A549 (cell line): ENCODE data around the gene ARMC7. TPM values are rescaled to one million over a fixed set of nuclear protein-coding genes. Genes with fewer than 3 reads are reported as not detected.

Experiments
- ATAC-seq, 2 experiments: fragments of 200-7000 bp in 1 of 2; fragments of >200 bp in 1 of 2; cut with Nextera tagmentation in 1 of 2; cut with Tn5 transposase in 1 of 2; 3 replicates each; pipeline versions ENCODE4 v1.8.0 to v1.9.1; 2018 to 2020; ENCODE audit warnings: mild to moderate bottlenecking in 1 of 2, moderate library complexity in 1 of 2
- CTCF ChIA-PET: fragments of 300-600 bp; sonication (Branson Sonifier 250); formaldehyde crosslinking; extraction: SDS; loops from one replicate; lab custom pipeline; 2021; ENCODE audit warnings: antibody characterized with exemption, inconsistent platforms; lab: Yijun Ruan, JAX
- POLR2A ChIA-PET: fragments of 350-600 bp; formaldehyde crosslinking; extraction: SDS; loops from one replicate; lab custom pipeline; 2021; ENCODE audit warnings: antibody characterized with exemption, inconsistent platforms; lab: Yijun Ruan, JAX
- DNase-seq, 2 experiments: peaks; one replicate each; pipeline versions ENCODE4 v3.0.0 to v3.0.0-alpha.2; 2011 to 2016; ENCODE audit warnings: low read depth in 1 of 2, low spot score in 1 of 2
- FAIRE-seq: peaks from 2 replicates; lab custom pipeline; 2011; peaks lifted over from hg19 to GRCh38; lab: Jason Lieb, UNC
- H3K27ac ChIP-seq, 2 experiments: fragments of >200 bp; sonication (Bioruptor Twin); formaldehyde crosslinking; 3 replicates each; pipeline ENCODE4 v1.5.1; 2016 to 2017
- H3K4me1 ChIP-seq: fragments of >200 bp; sonication (Bioruptor Twin); formaldehyde crosslinking; 3 replicates; pipeline ENCODE4 v1.6.1; 2016
- H3K4me2 ChIP-seq: fragments of >200 bp; sonication (Bioruptor Twin); formaldehyde crosslinking; 3 replicates; pipeline ENCODE4 v1.6.1; 2016
- H3K4me3 ChIP-seq: fragments of >200 bp; sonication (Bioruptor Twin); formaldehyde crosslinking; 3 replicates; pipeline ENCODE4 v1.5.1; 2016
- H3K9me3 ChIP-seq: fragments of >200 bp; sonication (Bioruptor Twin); formaldehyde crosslinking; 3 replicates; pipeline ENCODE4 v1.6.1; 2016
- BCL3 ChIP-seq: fragments of >200 bp; sonication (Bioruptor Twin); formaldehyde crosslinking; IDR thresholded peaks from 3 replicates; pipeline ENCODE4 v1.6.1; 2016
- CBX8 ChIP-seq: fragments of 200-600 bp; sonication (generic); IDR thresholded peaks from 2 replicates; pipeline ENCODE4 v1.6.1; 2016
- CHD2 ChIP-seq: fragments of 150-350 bp; IDR thresholded peaks from 2 replicates; pipeline ENCODE4 v1.6.1; 2014; ENCODE audit warnings: low read length; ENCODE audit not compliant: partially characterized antibody
- CHD4 ChIP-seq: fragments of 200-600 bp; sonication (generic); IDR thresholded peaks from 2 replicates; pipeline ENCODE4 v1.6.1; 2016; ENCODE audit warnings: antibody characterized with exemption, mild to moderate bottlenecking, borderline replicate concordance
- EHF ChIP-seq: fragments of 250-450 bp; sonication (Bioruptor Pico); IDR thresholded peaks from 2 replicates; pipeline ENCODE4 v1.5.0; 2020; ENCODE audit warnings: mild to moderate bottlenecking
- EHMT2 ChIP-seq: fragments of 200-600 bp; sonication (generic); IDR thresholded peaks from 2 replicates; pipeline ENCODE4 v1.6.1; 2016; ENCODE audit warnings: antibody characterized with exemption, low read depth, mild to moderate bottlenecking, moderate library complexity
- FOSL2 ChIP-seq, 2 experiments: fragments of 450-650 bp in 1 of 2; fragments of >200 bp in 1 of 2; sonication (Bioruptor Twin) in 1 of 2; formaldehyde crosslinking; IDR thresholded peaks; 2 replicates each; pipeline versions ENCODE4 v1.5.0 to v1.6.1; 2016 to 2020; ENCODE audit warnings: mild to moderate bottlenecking in 1 of 2, moderate library complexity in 1 of 2
- FOXS1 ChIP-seq: fragments of 250-450 bp; sonication (Bioruptor Pico); IDR thresholded peaks from 2 replicates; pipeline ENCODE4 v1.5.0; 2020; ENCODE audit warnings: mild to moderate bottlenecking, moderate library complexity
- HDAC2 ChIP-seq: fragments of 200-600 bp; sonication (generic); IDR thresholded peaks from 2 replicates; pipeline ENCODE4 v1.6.1; 2016
- HEYL ChIP-seq: fragments of 250-450 bp; sonication (Bioruptor Pico); IDR thresholded peaks from 2 replicates; pipeline ENCODE4 v1.8.0; 2021; ENCODE audit warnings: mild to moderate bottlenecking, moderate library complexity
- HOXA7 ChIP-seq: fragments of 250-450 bp; sonication (Bioruptor Pico); IDR thresholded peaks from 2 replicates; pipeline ENCODE4 v1.5.0; 2020; ENCODE audit warnings: mild to moderate bottlenecking, moderate library complexity
- KDM5A ChIP-seq: fragments of 200-600 bp; sonication (generic); IDR thresholded peaks from 2 replicates; pipeline ENCODE4 v1.6.1; 2016; ENCODE audit warnings: antibody characterized with exemption, mild to moderate bottlenecking
- MYC ChIP-seq: IDR thresholded peaks from 2 replicates; pipeline ENCODE4 v1.6.1; 2012; ENCODE audit warnings: mild to moderate bottlenecking, inconsistent platforms, low read length, improper control_type of control experiment, borderline replicate concordance
- POLR2A ChIP-seq: IDR thresholded peaks from 2 replicates; pipeline ENCODE4 v1.6.1; 2012; ENCODE audit warnings: mild to moderate bottlenecking, low read length
- POLR2AphosphoS2 ChIP-seq: conservative IDR thresholded peaks from 2 replicates; pipeline ENCODE4 v1.6.1; 2012; ENCODE audit warnings: low read length, improper control_type of control experiment, inconsistent platforms
- REST ChIP-seq: fragments of 200-600 bp; sonication (generic); IDR thresholded peaks from 2 replicates; pipeline ENCODE4 v1.6.1; 2016; ENCODE audit warnings: antibody characterized with exemption, mild to moderate bottlenecking, moderate library complexity
- RNF2 ChIP-seq: fragments of 200-600 bp; sonication (generic); IDR thresholded peaks from 2 replicates; pipeline ENCODE4 v1.6.1; 2016; ENCODE audit warnings: low read depth, mild to moderate bottlenecking, antibody characterized with exemption, moderate library complexity, borderline replicate concordance
- ZC3H11A ChIP-seq: fragments of 450-650 bp; IDR thresholded peaks from 2 replicates; pipeline ENCODE4 v1.6.1; 2014; ENCODE audit warnings: antibody characterized with exemption, mild to moderate bottlenecking
- ZNF302 ChIP-seq: fragments of 250-450 bp; sonication (Bioruptor Pico); IDR thresholded peaks from 2 replicates; pipeline ENCODE4 v1.9.0; 2021; ENCODE audit warnings: inconsistent platforms, mild to moderate bottlenecking, moderate library complexity
- WGBS: methylation state at CpG from one replicate; pipeline ENCODE4 v1.1.6; 2017; ENCODE audit errors: missing lambda C conversion rate; 5-methylcytosine and 5-hydroxymethylcytosine counted together
- polyA plus RNA-seq, 4 experiments: library from polyadenylated mRNA; depleted of rRNA in 3 of 4; stranded (reverse); fragments of >200 nt; fragmentation: RNase III in 1 of 4; extraction: RNeasy Plus Mini Kit Qiagen cat#74134 plus additional on column Dnase treatment in 1 of 4; gene quantifications; 2 replicates in 3 of 4; 3 replicates in 1 of 4; pipeline ENCODE4 v1.2.3, GENCODE V29; 2011 to 2017
- TF ChIP-seq, protein P1 (sequence below): fragments of 250-450 bp; sonication (Bioruptor Pico); IDR thresholded peaks from 2 replicates; pipeline ENCODE4 v1.5.0; 2021; ENCODE audit warnings: mild to moderate bottlenecking, moderate library complexity, borderline replicate concordance
- TF ChIP-seq, protein P2 (sequence below): IDR thresholded peaks from 2 replicates; pipeline ENCODE4 v1.6.1; 2012; ENCODE audit warnings: low read depth, borderline replicate concordance

ARMC7 gene
- polyA plus RNA-seq, 2 of the 4 experiments (the other 2 are of a cell fraction) = 8.5 to 12.6 TPM

DNA sequence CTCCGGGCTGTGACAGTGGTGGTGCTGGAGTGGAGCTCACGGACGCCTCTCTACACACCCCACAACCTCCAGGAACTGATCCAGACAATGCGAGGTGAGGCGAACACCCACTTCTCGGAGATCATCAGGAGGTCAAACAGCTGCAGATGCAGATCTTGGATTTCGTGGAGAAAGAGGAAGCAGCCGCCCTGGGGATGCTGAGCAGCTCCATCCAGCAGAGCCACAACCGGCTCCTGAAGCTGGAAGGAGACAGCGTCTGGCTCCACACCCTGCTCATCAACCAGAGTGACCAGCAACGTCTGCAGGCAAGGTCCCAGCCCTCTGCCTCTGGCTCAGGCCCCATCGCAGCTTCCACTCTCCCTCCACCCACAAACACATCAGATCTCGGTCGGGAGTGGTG is 35.2 kb upstream of the ARMC7 start:
- Histone ChIP-seq H3K4me1 (peaks cover 32% of the 10 kb centered on the region), H3K27ac (peak overlapping the region in 1 of 2 experiments; percentile 30; a peak in 1 of 6 replicates), H3K9me3 (no peaks in the 10 kb centered on the region), H3K4me2 (no peak overlapping the region), H3K4me3 (no peak overlapping the region)
- ATAC-seq (no peak), DNase-seq (no peak), FAIRE-seq (no peak)
- ChIA-PET POLR2A (interaction anchor here (0.9 to 4.8 kb wide), 3 partner anchors 13 to 57 kb away, joined by 3 to 21 read pairs (median 4); partner anchors contain the start of genes ARMC7, NT5C and SLC16A5), CTCF (interaction anchor here (0.8 to 81.8 kb wide), 6 partner anchors 12 to 127 kb away, joined by 3 to 3429 read pairs (median 64); partner anchors contain the start of genes ARMC7, NT5C and SLC16A5)
- TF ChIP-seq EHF (CRISPR knock-in tag) (no peak), HDAC2 (no peak), POLR2AphosphoS2 (no peak), RNF2 (no peak), EHMT2 (no peak), KDM5A (no peak), BCL3 (no peak), CHD4 (no peak), FOXS1 (CRISPR knock-in tag) (no peak), ZNF302 (CRISPR knock-in tag) (no peak), FOSL2 (IDR thresholded peaks at IDR 0.05) (no peak), FOSL2 (CRISPR knock-in tag; IDR thresholded peaks at IDR 0.05) (no peak)
- TF ChIP-seq, protein P1, sequence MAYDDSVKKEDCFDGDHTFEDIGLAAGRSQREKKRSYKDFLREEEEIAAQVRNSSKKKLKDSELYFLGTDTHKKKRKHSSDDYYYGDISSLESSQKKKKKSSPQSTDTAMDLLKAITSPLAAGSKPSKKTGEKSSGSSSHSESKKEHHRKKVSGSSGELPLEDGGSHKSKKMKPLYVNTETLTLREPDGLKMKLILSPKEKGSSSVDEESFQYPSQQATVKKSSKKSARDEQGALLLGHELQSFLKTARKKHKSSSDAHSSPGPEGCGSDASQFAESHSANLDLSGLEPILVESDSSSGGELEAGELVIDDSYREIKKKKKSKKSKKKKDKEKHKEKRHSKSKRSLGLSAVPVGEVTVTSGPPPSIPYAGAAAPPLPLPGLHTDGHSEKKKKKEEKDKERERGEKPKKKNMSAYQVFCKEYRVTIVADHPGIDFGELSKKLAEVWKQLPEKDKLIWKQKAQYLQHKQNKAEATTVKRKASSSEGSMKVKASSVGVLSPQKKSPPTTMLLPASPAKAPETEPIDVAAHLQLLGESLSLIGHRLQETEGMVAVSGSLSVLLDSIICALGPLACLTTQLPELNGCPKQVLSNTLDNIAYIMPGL (CRISPR knock-in tag) = no peak
- TF ChIP-seq, all 56 proteins: peak for 0
- 91% methylated on average over 14 of the region's 14 CpGs for WGBS

GRCh38 chr17:75075597-75076336 is 34.0 kb upstream of the ARMC7 start:
- Histone ChIP-seq H3K4me3 (no peak overlapping the region), H3K4me1 (peaks cover 33% of the 10 kb centered on the region), H3K9me3 (no peaks in the 10 kb centered on the region), H3K27ac (peak overlapping the region; percentile 22 to 58; a peak in 4 of 6 replicates), H3K4me2 (no peak overlapping the region)
- CTCF ChIA-PET = interaction anchor here (0.6 to 81.8 kb wide), 8 partner anchors 8 to 284 kb away, joined by 3 to 3429 read pairs (median 4); partner anchors contain the start of genes ARMC7, NT5C and SLC16A5
- no peak for DNase-seq
- peak; percentile 11 to 30; a peak in 3 of 6 replicates for ATAC-seq
- 62% methylated on average over 4 of the region's 4 CpGs for WGBS
- no peak for FAIRE-seq
- TF ChIP-seq, protein P2, sequence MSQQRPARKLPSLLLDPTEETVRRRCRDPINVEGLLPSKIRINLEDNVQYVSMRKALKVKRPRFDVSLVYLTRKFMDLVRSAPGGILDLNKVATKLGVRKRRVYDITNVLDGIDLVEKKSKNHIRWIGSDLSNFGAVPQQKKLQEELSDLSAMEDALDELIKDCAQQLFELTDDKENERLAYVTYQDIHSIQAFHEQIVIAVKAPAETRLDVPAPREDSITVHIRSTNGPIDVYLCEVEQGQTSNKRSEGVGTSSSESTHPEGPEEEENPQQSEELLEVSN = no peak
- TF ChIP-seq HEYL (CRISPR knock-in tag) = no peak
- TF ChIP-seq POLR2AphosphoS2 = no peak
- no peak for TF ChIP-seq CBX8
- TF ChIP-seq MYC = no peak
- no peak for TF ChIP-seq HOXA7 (CRISPR knock-in tag)
- no peak for TF ChIP-seq ZC3H11A
- TF ChIP-seq POLR2A = no peak
- TF ChIP-seq REST = no peak
- no peak for TF ChIP-seq FOSL2 (IDR thresholded peaks at IDR 0.05)
- no peak for TF ChIP-seq FOSL2 (CRISPR knock-in tag; IDR thresholded peaks at IDR 0.05)
- TF ChIP-seq CHD2 = no peak
- POLR2A ChIA-PET = interaction anchor here (1.2 to 4.8 kb wide), 3 partner anchors 12 to 49 kb away, joined by 3 to 21 read pairs (median 4); partner anchors contain the start of gene SLC16A5
